AG10803 (cell line): ENCODE measurements around the gene NPTXR.

ENCODE experiments used
- DNase-seq: peaks from one replicate; pipeline ENCODE4 v3.0.0; 2010; ENCODE audit warnings: low read depth
- H3K4me3 ChIP-seq: 2 replicates; pipeline ENCODE4 v1.5.1; 2011; ENCODE audit warnings: mild to moderate bottlenecking, low read length, control low read depth
- CTCF ChIP-seq: conservative IDR thresholded peaks from 2 replicates; pipeline ENCODE4 v1.5.1; 2011; ENCODE audit warnings: mild to moderate bottlenecking, low read length, control low read depth, inconsistent platforms

The NPTXR gene

GRCh38 chr22:38881464-38881871 lies 37.6 kb upstream of the NPTXR start:
- H3K4me3 ChIP-seq = peak overlapping the region; percentile 4; the same call in 1 of the 2 replicates
- TF ChIP-seq CTCF = peak; percentile 27; the same call in 1 of the 2 replicates
- DNase-seq = peak; percentile 93

GRCh38 chr22:38879961-38880360 lies 36.1 kb upstream of the NPTXR start:
- no peak for DNase-seq
- H3K4me3 ChIP-seq = no peak overlapping the region
- no peak for TF ChIP-seq CTCF

- no peak overlapping the region for H3K4me3 ChIP-seq
- DNase-seq = no peak
- no peak for TF ChIP-seq CTCF
These were observed 35.4 kb upstream of the NPTXR start for GRCh38 chr22:38879108-38879729.

GRCh38 chr22:38878001-38878400 lies 34.2 kb upstream of the NPTXR start:
- TF ChIP-seq CTCF = no peak
- no peak overlapping the region for H3K4me3 ChIP-seq
- DNase-seq = no peak

GRCh38 chr22:38874529-38875222 lies 30.8 kb upstream of the NPTXR start:
- H3K4me3 ChIP-seq = no peak overlapping the region
- no peak for DNase-seq
- no peak for TF ChIP-seq CTCF

- no peak overlapping the region; the same call in 1 of the 2 replicates for H3K4me3 ChIP-seq
- TF ChIP-seq CTCF = no peak
- no peak for DNase-seq
These were observed 29.9 kb upstream of the NPTXR start for GRCh38 chr22:38873469-38874411.
